ENCODE measurements around the gene HSD3B1.
"Not testable (repeated sequence)": the region's sequence is repeated elsewhere in the genome, so short reads cannot be mapped to it uniquely, and the experiment has no call there.

The HSD3B1 gene

GRCh38 chr1:119551218-119551617, 44.2 kb downstream of the HSD3B1 start:
- FAIRE-seq: no peak
- no peak for DNase-seq (ENCODE audit: insufficient read length, low spot score)

- not testable (repeated sequence) for FAIRE-seq; DNase-seq (ENCODE audit: insufficient read length, low spot score)
Observed at GRCh38 chr1:119552656-119553055, 45.6 kb downstream of the HSD3B1 start.

- FAIRE-seq; DNase-seq (ENCODE audit: insufficient read length, low spot score): not testable (repeated sequence)
Observed at GRCh38 chr1:119553302-119554071, 46.5 kb downstream of the HSD3B1 start.

- no peak for DNase-seq (ENCODE audit: insufficient read length, low spot score)
- no peak for FAIRE-seq
Observed at GRCh38 chr1:119554183-119554582, 47.2 kb downstream of the HSD3B1 start.

GRCh38 chr1:119556423-119556822, 49.4 kb downstream of the HSD3B1 start:
- FAIRE-seq: no peak

GRCh38 chr1:119560402-119560801, 53.4 kb downstream of the HSD3B1 start:
- DNase-seq (ENCODE audit: insufficient read length, low spot score); FAIRE-seq: not testable (repeated sequence)

More at GRCh38 chr1:119556423-119556822, 49.4 kb downstream of the HSD3B1 start:
- DNase-seq (ENCODE audit: insufficient read length, low spot score): no peak

GRCh38 chr1:119564548-119564947, 57.5 kb downstream of the HSD3B1 start:
- DNase-seq (ENCODE audit: insufficient read length, low spot score): no peak

More at GRCh38 chr1:119564548-119564947, 57.5 kb downstream of the HSD3B1 start:
- FAIRE-seq: no peak
